NCI-H1436 (cell line): ENCODE data around the gene PRELP.
"Not testable (repeated sequence)": the region's sequence is repeated elsewhere in the genome, so short reads cannot be mapped to it uniquely, and the experiment has no call there.

Experiments used
- DNase-seq: peaks from one replicate; lab custom pipeline; 2025; lab: John Stamatoyannopoulos, UW

PRELP gene

DNA sequence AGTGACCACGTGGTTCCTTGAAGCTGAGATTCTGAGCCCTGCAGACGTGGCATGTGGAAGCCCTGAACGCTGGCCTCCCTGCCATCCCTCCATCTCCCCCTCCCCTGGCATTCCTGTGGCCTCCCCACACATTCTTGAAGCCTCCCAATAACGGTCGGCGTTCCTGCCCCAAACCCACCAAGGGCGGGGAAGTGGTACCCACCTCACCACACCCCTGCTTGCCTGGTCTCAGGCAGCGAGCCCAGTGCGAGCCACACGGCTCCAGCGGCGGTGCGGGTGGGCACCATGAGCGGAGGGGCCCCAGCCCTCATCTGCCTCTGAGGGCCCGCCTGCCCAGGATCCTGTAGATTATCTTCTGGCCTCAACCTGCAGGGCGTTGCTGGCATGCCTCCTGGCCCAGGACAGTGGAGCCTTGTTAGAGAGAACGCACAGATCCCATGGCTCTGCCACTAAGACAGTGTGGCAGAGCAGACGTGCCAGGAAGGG is 20.6 kb upstream of the PRELP start:
- DNase-seq = no peak

DNA sequence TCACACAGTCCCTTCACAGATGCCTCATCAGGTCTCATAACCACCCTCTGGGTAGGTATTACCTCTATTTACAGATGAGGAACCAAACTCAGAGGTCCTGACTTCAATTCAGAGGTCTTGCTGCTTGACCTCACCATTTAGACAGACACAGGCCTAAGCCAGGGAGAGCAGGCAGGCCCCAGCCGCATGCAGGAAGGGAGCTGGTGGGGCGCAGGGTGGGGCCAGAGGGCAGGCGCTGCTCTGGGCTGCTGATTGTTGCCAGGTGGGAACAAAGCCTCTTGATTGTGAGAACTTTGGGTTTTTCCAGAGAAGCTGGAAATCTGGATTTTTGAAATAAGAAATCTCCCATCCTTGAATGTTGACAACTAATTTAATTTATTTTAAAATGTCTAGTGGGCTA is 19.9 kb upstream of the PRELP start:
- DNase-seq = no peak

DNA sequence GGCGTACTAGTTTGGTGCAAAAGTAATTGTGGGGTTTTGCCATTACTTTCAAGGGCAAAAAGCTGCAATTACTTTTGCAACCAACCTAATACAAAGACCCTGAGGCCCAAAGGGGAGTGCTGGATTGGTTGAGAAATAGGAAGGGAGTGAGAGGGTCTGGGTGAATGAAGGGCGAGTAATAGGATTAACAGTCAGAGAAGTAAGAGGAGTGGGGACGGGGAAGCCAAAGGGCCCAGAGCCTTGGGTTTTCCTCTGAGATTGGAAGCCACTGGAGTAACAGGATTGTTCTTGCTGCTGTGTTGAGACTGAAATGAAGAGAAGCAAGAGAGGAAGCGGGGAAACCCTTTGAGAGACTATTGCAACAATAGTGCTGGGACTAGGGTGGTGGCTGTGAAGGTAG is 19.0 kb upstream of the PRELP start:
- DNase-seq = no peak

DNA sequence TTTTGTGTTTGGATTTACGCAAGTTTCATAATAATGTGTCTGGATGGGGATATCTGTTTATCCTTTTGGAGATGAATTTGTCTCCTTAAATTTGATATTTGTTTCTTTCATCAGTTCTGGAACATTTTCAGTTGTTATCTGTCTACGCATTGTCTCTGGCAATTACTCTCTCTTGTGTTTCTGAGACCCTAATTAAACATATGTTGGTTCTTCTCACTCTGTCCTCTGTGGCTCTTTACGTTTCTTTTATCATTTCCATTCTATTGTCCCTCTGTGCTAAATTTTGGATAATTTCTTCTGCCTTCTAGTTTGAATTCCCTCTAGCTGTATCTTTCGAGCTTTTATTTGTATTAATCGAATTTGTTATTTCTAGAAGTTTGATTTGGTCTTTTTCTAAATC is 17.5 kb upstream of the PRELP start:
- no peak for DNase-seq

DNA sequence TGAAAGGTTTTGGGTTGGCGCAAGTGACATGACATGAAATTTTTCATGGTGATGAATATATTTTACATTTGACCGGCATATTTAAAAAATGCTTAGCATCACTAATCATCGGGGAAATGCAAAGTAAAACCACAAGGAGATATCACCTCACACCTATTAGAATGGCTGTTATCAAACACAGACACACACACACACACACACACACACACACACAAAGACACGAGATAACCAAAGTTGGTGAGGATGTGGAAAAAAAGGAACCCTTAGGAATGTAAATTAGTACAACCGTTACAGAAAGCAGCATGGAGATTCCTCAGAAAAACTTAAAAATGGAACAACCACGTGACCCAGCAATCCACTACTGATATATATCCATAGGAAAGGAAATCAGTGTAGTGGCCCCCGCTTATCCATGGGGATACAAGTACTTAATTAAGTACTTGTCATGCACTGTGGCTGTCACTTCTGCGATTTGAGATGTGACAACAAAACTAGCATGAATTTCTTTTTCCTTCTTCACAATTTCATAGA is 15.9 kb upstream of the PRELP start:
- no peak for DNase-seq

DNA sequence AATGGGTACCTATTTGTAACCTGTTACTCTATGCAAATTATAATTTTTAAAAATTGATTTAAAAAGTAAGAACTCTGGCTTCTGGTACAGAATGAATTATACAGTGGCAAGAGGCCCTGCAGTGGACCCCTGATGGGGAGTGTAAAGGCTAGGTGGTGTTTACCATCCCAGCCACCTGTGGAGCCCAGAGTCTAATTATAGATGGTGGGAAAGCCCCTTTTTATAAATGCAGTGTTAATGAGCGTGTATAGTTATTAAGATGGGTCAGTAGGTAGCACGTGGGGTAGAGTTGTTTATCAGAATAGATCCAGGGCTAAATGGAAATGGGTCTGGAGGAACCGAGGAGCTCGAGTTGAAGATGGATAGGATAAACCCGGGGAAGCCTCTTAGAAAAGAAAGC is 13.9 kb upstream of the PRELP start:
- DNase-seq = no peak

DNA sequence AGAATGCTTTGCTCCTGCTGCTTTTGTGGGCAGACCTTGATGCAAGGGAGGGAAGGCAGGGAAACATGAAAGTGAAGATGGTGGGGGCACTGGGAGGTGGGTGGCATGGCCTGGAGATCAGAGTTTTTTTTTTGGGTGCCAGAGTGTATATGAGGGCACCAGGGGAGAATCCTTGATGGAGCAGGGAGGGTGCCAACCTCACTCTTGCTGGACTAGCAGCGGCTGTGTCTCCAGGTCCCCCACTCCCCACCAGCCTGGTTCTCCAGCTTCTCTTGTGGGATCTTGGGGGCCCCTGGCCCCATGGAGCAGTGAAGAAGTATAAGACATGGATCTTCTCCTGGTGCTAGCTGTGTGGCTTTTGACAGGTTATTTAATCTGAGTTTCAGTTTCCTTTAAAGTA is 13.5 kb upstream of the PRELP start:
- no peak for DNase-seq

DNA sequence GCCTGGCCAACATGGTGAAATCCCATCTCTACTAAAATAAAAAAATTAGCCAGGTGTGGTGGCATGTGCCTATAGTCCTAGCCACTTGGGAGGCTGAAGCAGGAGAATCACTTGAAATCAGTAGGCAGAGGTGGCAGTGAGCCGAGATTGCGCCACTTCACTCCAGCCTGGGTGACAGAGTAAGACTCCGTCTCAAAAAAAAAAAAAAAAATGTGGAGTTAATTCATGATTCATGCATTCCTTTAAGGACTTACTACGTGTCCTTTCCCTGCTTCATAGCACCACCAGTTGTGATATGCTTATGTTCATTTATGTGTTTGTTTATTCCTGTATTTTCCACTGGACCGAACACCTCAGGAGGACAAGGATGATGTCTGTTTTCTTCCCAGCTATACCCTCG is 12.7 kb upstream of the PRELP start:
- DNase-seq = no peak

DNA sequence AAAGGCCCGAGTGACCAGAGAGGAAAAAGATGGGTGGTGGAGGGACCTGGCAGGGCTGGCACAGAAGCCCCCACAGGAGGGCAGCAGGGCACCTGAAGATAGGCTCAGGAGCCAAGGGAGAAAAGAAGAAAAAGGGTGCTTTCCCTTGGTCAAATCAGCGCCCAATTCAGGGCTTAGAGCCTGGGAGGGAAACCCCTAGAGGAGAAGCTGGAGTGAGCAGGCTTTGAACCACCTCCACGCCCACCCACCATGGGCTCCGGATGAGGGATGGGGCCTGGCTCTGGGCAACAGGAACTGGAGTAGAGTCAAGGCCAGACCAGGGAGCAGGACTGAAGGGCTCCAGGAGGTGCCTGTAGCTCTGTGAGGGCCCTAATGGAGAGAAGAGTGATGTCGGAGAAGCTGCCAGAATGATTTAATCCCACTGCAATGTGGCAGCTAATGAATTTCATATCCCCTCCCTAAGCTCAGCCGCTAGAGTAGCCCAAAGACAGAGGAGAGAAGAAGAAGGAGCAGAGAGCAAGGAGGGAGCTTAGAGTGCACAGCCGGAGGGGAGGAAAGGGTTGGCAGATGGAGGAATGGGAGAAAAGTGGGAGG is 12.0 kb upstream of the PRELP start:
- DNase-seq = no peak

DNA sequence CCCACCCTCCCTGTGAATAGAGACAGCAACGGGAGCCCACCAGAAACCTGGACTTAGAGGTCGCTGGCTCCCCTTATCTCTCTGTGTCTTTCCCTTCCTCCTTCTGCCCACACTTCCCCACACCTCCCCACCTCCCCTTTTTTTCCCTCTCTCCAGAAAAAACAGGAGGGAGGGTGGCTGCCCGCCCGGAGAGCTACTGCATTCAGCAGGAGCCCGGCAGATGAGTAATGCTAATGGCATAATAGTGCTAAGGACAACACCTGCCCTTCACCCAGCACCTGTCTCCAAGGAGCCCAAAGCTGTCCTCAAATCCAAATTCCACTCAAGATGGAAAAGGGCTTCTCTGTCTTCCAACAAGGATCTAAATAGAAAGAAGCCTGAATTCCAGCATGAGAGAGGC is 11.4 kb upstream of the PRELP start:
- no peak for DNase-seq

DNA sequence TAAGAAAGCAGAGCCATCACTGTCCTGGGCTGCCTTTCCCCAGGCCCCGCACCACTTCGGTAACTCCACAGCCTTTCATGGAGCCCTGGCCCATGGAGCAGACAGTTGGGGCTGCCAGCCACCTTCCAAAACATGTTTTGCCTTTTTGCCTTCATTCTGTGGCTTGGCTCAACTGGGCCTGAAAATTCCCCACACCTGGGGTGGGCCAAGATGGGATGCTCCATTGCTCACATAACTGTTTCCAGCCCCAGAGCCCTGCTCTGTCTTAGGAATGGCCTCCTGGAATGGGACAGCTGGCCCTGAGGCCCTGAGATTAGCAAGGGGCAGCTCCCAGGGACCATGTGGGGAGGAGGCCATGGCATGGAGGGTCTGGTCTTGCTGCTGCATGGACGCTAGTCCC is 10.9 kb upstream of the PRELP start:
- no peak for DNase-seq

DNA sequence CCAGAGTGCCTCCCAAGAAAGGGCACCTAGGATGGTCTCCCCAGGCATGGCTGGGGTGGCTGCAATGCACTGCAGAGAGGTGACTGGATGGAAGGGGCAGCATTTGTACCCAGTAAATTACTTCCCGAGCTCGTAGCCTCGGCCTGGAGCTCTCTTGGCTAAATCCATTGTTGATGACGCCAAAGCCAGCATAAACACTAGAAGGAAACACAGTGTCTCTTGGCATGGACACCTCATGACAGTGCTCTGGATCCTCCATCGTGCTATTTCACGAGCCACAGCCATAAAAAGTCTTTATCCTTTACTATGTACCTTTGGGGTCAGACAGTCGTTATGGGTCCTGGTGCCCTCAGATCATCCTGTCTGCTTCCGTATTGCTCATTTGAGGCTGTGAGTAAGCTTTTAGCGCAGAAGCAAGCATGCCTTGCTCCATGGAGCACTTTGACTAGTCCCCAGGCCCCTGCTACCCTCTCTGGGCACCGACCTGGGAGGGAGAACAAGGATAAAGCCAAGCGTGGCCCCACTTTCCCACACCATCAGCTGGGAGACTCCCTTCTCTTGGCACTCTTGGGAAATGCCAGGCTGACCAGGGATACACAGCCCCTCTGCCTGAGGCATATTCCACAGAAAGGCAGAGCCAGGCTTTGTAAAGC is 10.3 kb upstream of the PRELP start:
- DNase-seq = no peak

DNA sequence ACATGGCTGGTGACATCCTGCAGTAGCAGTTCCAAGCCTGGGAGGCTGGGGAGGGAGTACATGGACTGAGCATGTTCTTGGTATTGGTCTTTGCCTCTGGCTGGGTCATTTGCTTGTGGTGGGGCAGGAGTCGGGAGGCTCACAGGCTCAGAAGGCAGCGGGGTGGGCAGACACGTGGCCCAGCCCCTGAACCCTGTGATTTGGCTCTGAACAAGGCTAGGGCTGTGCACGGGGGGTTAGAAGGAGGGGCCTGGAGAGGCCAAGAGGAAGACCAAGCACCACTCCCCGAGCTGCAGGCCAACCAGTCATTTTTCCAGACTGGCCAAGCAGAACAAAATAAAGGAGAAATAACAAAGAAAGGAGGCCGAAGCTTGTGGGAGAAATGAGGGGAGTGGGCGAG is 9.7 kb upstream of the PRELP start:
- DNase-seq = no peak

DNA sequence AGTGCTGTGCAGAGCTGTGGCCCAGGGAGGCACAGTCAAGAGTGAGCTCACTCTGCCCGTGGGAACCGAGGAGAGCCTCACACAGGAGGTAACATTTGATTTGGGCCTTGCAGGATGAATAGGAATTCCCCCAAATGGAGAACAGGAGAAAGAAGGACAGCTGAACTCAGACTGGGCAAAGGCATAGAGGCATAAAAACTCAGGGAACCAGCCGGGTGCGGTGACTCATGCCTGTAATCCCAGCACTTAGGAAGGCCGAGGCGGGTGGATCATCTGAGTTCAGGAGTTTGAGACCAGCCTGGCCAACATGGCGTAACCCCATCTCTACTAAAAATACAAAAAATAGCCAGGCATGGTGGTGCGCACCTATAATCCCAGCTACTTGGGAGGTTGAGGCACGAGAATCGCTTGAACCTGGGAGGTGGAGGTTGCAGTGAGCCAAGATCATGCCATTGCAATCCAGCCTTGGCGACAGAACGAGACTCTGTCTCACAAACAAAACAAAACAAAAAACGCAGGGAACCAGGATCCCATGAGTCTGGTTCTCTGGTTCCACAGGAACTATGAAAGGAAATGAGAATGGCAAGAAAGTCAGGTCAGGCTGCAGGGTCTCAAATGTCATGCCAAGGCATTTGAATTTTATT is 8.6 kb upstream of the PRELP start:
- DNase-seq = not testable (repeated sequence)

DNA sequence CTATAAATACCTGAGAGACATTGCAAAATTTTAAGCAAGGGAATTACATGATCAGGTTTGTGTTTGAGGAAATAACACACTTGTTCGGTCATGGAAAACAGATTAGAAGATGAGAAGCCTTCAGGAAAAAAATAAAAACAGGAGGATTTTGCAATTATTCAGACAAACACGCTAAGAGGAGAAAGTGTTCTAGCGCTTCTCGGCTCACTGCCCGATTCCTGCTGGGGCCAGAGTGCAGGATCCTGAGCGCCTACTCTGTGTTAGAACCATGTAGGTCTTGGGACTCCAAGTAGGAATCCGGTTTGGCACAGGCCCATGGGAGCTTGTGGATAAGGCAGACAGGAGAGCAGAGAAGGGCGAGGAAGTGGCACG is 8.1 kb upstream of the PRELP start:
- no peak for DNase-seq

DNA sequence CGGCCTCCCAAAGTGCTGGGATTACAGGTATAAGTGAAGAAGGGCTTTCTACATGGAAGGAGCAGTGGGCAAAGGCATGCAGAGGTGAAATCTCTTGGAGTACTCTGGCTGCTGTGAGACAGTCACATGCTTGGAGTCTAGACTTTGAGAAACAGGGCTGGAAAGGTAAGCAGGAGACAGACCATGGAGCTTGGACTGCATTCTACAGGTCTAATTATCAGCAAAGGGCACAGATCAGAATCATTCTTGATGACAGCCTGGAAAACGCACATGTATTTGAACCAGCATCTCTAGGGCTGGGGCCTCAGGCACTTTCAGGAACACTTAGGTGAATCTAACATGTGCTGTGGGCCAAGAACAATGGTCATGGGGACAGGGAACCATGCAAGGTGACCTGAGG is 7.3 kb upstream of the PRELP start:
- no peak for DNase-seq

DNA sequence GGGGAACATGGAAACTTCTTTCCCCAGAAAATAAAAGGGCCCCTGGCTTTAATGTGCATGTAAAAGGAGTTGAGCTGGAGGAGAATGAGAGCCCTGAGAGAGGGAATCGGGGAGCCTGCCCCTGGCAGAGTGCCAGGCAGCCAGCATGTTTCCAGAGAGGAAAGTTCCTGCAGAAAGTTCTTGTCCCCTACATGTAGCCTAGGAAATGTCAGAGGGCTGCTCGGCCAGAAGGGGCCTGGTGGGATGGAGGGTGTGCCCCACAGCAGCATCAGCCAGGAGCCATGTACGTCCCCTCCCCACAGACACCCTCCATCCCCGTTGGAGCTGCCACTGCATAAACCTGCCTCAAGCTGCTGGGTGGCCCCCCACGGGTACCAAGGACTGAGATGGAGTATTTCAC is 5.4 kb upstream of the PRELP start:
- DNase-seq = no peak

DNA sequence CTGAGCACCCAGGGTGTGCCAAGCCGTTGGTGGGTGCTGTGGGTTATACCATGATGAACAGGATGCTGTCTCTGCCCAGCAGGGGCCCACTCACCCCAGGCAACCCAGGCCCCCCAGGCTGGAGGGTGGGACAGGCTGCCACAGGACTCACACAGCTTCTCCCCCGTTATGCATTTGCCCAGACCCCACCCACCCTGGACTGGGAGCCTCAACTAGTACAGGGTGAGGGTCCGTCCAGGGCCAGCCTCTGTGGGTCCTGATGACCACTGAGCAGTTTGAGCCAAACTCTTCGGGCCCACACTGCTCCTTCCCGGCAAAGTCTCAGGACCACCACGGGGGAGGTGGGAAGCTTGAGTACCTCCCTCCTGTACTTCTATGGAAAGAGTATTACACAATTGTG is 3.8 kb upstream of the PRELP start:
- DNase-seq = no peak

DNA sequence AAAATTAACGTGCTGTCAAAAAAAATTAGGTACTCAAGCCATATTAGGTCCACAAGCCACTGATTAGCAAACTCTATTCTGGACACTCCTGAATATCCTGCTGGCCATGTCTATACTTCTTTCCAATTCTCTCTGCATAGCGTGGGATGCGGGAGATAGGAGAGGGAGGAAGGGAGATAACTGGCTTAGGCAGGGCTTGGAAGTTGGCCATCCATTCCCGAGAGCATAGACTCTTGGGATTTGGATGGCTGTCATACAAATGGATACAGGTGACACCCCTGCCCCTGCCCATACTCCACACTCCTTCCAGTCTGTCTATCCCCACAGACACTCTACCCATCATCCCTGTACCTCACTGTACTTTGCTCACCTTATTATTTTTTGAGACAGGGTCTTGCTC is 2.3 kb upstream of the PRELP start:
- DNase-seq = no peak

DNA sequence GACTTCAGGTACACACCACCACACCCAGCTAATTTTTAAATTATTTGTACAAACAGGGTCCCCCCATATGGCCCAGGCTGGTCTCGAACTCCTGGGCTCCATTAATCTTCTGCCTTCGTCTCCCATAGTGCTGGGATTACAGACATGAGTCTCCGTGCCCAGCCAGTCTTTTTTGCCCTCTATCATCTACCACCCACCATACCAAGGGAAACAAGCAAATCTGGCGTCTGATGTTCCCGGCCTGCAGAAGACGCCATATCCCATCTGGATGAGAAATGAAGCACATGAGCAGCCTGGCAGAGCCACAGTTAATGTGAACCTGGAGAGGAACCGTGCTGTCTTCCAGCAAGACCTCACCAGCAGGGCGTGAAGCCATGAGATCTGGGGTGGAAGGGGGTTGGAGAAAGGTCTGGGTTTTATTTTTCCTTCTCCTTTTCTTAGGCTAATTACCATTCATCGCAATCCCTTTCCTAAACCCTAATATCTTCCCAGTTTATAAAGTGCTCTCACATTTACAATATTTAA is 1.8 kb upstream of the PRELP start:
- DNase-seq = no peak

DNA sequence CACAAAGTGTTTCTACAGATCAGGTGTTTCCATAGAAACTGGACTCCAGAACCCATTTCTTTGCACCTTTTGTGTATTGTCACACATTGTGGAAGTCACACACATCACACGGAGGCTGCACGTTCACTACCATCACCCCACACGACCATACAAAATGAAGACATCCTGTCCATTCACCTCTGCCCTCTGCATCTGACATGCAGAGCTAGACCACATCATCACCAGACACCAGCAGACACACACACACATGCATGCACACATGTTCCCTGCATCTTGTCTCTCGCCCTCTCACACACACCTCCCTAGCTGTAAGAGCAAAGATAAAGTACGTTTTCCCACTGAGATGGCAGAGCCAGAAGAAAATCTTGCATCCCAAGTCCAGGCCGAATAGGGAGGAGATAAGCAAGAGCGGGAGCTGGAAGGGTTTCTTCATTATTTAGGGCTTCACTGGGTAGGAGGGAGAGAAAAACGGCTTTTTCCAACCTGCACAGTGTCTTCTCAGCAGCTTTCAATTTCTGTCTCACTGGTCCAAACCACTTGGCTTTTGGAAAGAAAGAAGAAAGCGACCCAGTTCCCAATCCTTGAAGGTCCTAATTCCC is 709 bp downstream of the PRELP start:
- no peak for DNase-seq

DNA sequence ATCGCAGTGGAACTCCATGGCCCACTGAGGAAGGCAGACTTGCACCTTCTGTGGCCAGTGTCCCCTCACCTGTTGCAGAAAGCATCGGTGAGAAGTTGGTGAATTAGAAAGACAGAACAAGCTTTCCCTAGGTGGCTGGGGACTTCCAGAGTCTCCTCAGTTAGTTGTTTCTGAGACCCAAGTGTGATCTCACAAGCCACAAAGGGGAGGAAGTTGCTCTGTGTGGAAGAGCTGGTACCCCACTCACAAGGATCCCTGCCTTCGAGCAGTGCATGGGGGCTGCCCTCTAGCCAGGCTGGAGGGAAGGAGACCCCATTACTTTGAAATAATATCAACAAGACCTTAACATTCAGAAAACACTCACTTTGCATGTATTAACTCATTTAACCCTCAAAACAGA is 2.1 kb downstream of the PRELP start:
- DNase-seq = no peak

DNA sequence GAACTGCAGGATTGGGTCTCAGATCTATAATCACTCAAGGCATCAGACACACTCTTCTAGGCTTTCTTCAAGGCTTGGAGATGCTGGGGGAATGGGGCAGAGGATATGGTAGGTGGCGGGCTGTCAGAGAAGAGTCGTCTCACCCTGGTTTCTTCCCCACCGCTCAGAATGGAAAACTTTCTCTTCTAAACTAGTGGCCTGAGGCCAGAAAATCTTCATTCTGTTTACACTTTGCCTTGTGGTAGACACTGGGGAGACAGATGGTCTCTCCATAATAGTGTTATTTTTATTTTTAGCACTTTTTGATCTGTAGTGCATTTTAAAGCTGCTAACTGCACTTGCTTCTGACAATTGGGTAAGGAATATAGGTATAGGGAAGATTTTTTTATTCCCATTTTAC is 2.6 kb downstream of the PRELP start:
- no peak for DNase-seq
